HEK293 (cell line): ENCODE measurements around the gene C5.

Experiments used
- CTCF ChIA-PET: fragments of 350-600 bp; formaldehyde crosslinking; extraction: SDS; loops from one replicate; lab custom pipeline; 2021; ENCODE audit warnings: antibody characterized with exemption; lab: Yijun Ruan, JAX
- POLR2A ChIA-PET: fragments of 300-600 bp; formaldehyde crosslinking; extraction: SDS; loops from one replicate; lab custom pipeline; 2020; ENCODE audit warnings: antibody characterized with exemption, inconsistent platforms; lab: Yijun Ruan, JAX
- H3K27ac ChIP-seq: fragments of 200-500 bp; sonication (Bioruptor generic); 2 replicates; pipeline ENCODE4 v1.5.1; 2014; ENCODE audit warnings: low read depth, low read length, control low read depth, inconsistent platforms; ENCODE audit errors: extremely low read depth
- H3K36me3 ChIP-seq, 2 experiments: fragments of 200-500 bp in 1 of 2; sonication (Bioruptor generic) in 1 of 2; 1 replicate in 1 of 2; 2 replicates in 1 of 2; pipeline ENCODE4 v1.5.1; 2014 to 2017; ENCODE audit warnings: inconsistent platforms in 2 of 2, low read length in 2 of 2; ENCODE audit not compliant: control insufficient read depth in 2 of 2, insufficient read depth in 1 of 2
- H3K4me1 ChIP-seq: fragments of 200-500 bp; sonication (Bioruptor generic); 2 replicates; pipeline ENCODE4 v1.5.1; 2014; ENCODE audit warnings: mild to moderate bottlenecking, low read length, inconsistent platforms; ENCODE audit not compliant: control insufficient read depth, insufficient read depth
- H3K4me3 ChIP-seq: 2 replicates; pipeline ENCODE4 v1.5.1; 2011; ENCODE audit warnings: low read depth, mild to moderate bottlenecking, control low read depth, low read length, moderate library complexity
- H3K9me3 ChIP-seq: fragments of 200-500 bp; sonication (Bioruptor generic); 2 replicates; pipeline ENCODE4 v1.5.1; 2014; ENCODE audit warnings: low read depth, low read length, inconsistent platforms; ENCODE audit not compliant: control insufficient read depth, insufficient read depth
- BCL11B ChIP-seq: fragments of 450-650 bp; formaldehyde crosslinking; IDR thresholded peaks from 2 replicates; pipeline ENCODE4 v1.5.1; 2016; ENCODE audit warnings: low read depth, missing biosample characterization, missing genetic modification characterization
- HIC1 ChIP-seq: fragments of 450-650 bp; formaldehyde crosslinking; IDR thresholded peaks from 2 replicates; pipeline ENCODE4 v1.5.1; 2016; ENCODE audit warnings: missing biosample characterization, missing genetic modification characterization
- KLF1 ChIP-seq: fragments of 450-650 bp; formaldehyde crosslinking; IDR thresholded peaks from 2 replicates; pipeline ENCODE4 v1.5.1; 2016; ENCODE audit warnings: missing biosample characterization, missing genetic modification characterization
- PRDM1 ChIP-seq: fragments of 450-650 bp; formaldehyde crosslinking; IDR thresholded peaks from 2 replicates; pipeline ENCODE4; 2016; ENCODE audit warnings: missing biosample characterization, missing genetic modification characterization
- PRDM4 ChIP-seq: fragments of 450-650 bp; formaldehyde crosslinking; IDR thresholded peaks from 2 replicates; pipeline ENCODE4 v1.5.1; 2017; ENCODE audit warnings: missing biosample characterization, missing genetic modification characterization
- REPIN1 ChIP-seq: fragments of 450-650 bp; formaldehyde crosslinking; IDR thresholded peaks from 2 replicates; pipeline ENCODE4 v1.5.1; 2017; ENCODE audit warnings: missing biosample characterization, missing genetic modification characterization, low read depth
- REST ChIP-seq: fragments of 450-650 bp; formaldehyde crosslinking; IDR thresholded peaks from 2 replicates; pipeline ENCODE4 v1.5.1; 2016; ENCODE audit warnings: missing biosample characterization, missing genetic modification characterization
- TCF7L2 ChIP-seq: IDR thresholded peaks from 2 replicates; pipeline ENCODE4 v1.6.1; 2011; ENCODE audit warnings: low read depth, mild to moderate bottlenecking, inconsistent platforms, low read length, moderate library complexity, borderline replicate concordance
- ZBTB7A ChIP-seq: fragments of 450-650 bp; formaldehyde crosslinking; IDR thresholded peaks from 2 replicates; pipeline ENCODE4 v1.5.1; 2016; ENCODE audit warnings: low read depth, missing biosample characterization, missing genetic modification characterization
- ZNF157 ChIP-seq: fragments of 450-650 bp; formaldehyde crosslinking; IDR thresholded peaks from 2 replicates; pipeline ENCODE4 v1.5.1; 2016; ENCODE audit warnings: missing biosample characterization, missing genetic modification characterization
- ZNF2 ChIP-seq: fragments of 450-650 bp; formaldehyde crosslinking; IDR thresholded peaks from 2 replicates; pipeline ENCODE4 v1.5.1; 2016; ENCODE audit warnings: missing biosample characterization, missing genetic modification characterization
- ZNF354C ChIP-seq: fragments of 450-650 bp; formaldehyde crosslinking; IDR thresholded peaks from 2 replicates; pipeline ENCODE4 v1.5.1; 2016; ENCODE audit warnings: missing biosample characterization, missing genetic modification characterization, low read depth, borderline replicate concordance
- ZNF548 ChIP-seq: fragments of 450-650 bp; formaldehyde crosslinking; IDR thresholded peaks from 2 replicates; pipeline ENCODE4 v1.5.1; 2016; ENCODE audit warnings: missing biosample characterization, missing genetic modification characterization
- ZNF704 ChIP-seq: fragments of 450-650 bp; formaldehyde crosslinking; IDR thresholded peaks from 2 replicates; pipeline ENCODE4 v1.5.1; 2016; ENCODE audit warnings: missing biosample characterization, missing genetic modification characterization

The C5 gene

GRCh38 chr9:121059513-121059912, 9.4 kb upstream of the C5 start:
- no peaks in the 10 kb centered on the region for H3K9me3 ChIP-seq
- H3K4me1 ChIP-seq = no peaks in the 10 kb centered on the region
- no peak overlapping the region for H3K4me3 ChIP-seq
- no peaks in the 10 kb centered on the region for H3K36me3 ChIP-seq
- no peak overlapping the region for H3K27ac ChIP-seq
- ChIA-PET POLR2A (interaction anchor here (0.6 to 1.3 kb wide), 3 partner anchors 13 to 266 kb away, joined by 3 to 4 read pairs (median 3); partner anchors contain the start of gene FBXW2), CTCF (interaction anchor here (0.5 to 6.0 kb wide), 40 partner anchors 10 to 440 kb away, joined by 3 to 119 read pairs (median 5); partner anchors contain the start of gene C5)
- TF ChIP-seq ZNF704 (tag by site-specific recombination) (no peak), TCF7L2 (no peak), ZNF548 (tag by site-specific recombination) (no peak), KLF1 (tag by site-specific recombination) (no peak), PRDM1 (tag by site-specific recombination) (no peak), PRDM4 (tag by site-specific recombination) (no peak), ZNF354C (tag by site-specific recombination) (no peak), ZNF2 (tag by site-specific recombination) (no peak), REST (no peak), ZNF157 (tag by site-specific recombination) (no peak), BCL11B (tag by site-specific recombination) (no peak)

GRCh38 chr9:121057821-121058220, 7.7 kb upstream of the C5 start:
- no peak for TF ChIP-seq REPIN1 (tag by site-specific recombination)
- no peak for TF ChIP-seq ZBTB7A (tag by site-specific recombination)
- TF ChIP-seq HIC1 (tag by site-specific recombination) = no peak
- POLR2A ChIA-PET = no interaction called here
- no peak overlapping the region for H3K4me3 ChIP-seq
- H3K9me3 ChIP-seq = no peaks in the 10 kb centered on the region
- no peaks in the 10 kb centered on the region for H3K4me1 ChIP-seq
- H3K36me3 ChIP-seq = no peaks in the 10 kb centered on the region
- CTCF ChIA-PET = interaction anchor here (1.0 to 6.0 kb wide), 4 partner anchors 15 to 72 kb away, joined by 3 to 119 read pairs (median 4); no protein-coding TSS in a partner anchor
- no peak overlapping the region for H3K27ac ChIP-seq
